HG02938 (cell line): ENCODE data around the gene GPRC5D.

Experiments used
- ATAC-seq: cut with Tn5 transposase; IDR thresholded peaks from one replicate; pipeline ENCODE4 v1.9.1; 2021; ENCODE audit warnings: mild to moderate bottlenecking, moderate library complexity; ENCODE audit not compliant: unreplicated experiment

GPRC5D gene

GRCh38 chr12:12982331-12982730 lies 30.4 kb upstream of the GPRC5D start:
- no peak for ATAC-seq

GRCh38 chr12:12979731-12980259 lies 27.8 kb upstream of the GPRC5D start:
- no peak for ATAC-seq

DNA sequence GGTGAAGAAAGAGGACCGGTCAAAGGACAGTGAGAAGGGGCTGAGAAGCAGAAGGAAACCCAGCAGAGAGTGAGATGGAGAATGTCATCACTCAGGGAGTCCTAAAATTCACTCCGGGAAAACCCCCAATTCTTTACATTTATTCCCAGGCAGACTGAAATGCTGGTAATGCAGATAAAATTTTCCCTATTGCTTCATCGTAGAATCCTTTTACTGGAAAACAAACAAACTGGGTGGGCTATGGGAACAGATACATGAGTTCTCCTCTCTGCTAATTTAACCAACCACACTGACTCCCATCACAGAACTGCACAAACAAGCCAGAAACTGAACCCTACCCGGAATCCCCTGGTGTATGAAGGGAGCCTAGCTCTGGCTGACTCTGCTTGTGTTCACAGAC lies 27.2 kb upstream of the GPRC5D start:
- no peak for ATAC-seq

DNA sequence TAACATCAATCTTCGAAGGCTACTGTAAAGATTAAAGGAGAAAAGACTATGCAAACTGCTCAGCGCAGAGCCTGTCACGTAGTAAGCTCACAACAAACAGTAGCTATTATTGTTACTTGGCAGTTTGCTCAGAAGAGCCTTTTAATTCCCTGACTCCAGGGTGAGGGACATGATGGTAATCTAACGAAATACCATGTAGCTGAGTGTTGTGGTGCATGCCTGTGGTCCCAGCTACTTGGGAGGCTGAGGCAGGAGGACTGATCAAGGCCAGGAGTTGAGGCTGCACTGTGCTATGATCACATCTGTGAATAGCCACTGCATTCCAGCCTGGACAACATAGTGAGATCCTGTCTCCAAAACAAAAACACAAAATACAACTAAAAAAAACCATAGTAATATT lies 25.3 kb upstream of the GPRC5D start:
- ATAC-seq = no peak

DNA sequence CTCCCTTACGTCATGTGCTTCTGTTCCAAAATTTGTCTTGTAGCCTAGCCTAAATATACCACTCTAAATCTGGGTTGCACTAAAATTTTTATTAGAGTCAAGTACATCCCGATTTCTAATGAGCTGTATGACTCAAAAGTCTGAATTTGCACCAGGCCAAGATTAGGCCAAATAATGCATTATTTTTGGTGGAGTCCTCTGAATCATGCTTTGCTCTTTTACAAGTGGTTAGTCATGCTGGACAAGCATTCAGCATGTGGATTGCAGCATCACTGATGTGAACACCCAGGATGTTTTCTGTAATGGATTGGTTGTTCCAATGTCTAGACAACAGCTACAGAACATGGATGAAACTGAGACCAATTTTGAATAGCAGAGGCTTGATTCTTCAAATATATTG lies 24.4 kb upstream of the GPRC5D start:
- ATAC-seq = no peak

GRCh38 chr12:12975322-12976077 lies 23.5 kb upstream of the GPRC5D start:
- no peak for ATAC-seq

DNA sequence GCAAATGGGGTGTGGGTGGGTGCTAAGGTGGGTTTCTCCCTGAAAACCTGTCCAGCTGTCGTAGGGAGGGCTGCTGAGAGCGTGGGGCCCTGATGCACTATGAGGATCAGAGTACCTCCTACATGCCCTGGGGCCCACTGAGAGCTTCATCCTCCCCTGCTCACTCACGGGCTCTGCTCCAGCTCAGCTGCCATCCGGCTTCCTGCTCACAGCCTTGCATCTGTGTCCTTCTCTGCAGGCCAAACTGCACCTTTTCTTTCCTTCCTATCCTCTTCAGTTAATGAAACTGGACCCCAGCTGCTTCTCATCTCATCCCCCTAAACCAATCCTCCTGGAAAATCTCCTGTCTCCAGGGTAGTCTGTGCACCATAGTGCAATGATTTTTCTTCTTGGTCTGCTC lies 22.2 kb upstream of the GPRC5D start:
- ATAC-seq = no peak

DNA sequence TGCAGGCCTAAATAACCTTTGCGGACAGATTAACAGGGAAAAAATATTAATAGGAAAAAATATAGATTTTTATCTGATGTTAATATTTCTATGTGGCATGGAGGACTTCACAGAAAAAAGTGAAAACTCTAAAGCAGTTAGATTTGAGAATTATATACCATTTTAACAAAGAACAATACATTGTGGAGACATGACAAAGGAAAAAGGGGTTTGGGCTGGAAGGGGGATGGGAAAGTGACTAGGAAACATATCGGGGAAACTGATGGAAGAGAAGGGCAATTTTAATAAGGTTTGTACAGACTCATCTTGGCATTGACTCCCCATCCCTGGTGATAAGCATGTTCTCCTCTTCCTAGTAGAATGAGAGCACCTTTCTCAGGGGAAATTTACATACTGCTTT lies 21.0 kb upstream of the GPRC5D start:
- no peak for ATAC-seq

DNA sequence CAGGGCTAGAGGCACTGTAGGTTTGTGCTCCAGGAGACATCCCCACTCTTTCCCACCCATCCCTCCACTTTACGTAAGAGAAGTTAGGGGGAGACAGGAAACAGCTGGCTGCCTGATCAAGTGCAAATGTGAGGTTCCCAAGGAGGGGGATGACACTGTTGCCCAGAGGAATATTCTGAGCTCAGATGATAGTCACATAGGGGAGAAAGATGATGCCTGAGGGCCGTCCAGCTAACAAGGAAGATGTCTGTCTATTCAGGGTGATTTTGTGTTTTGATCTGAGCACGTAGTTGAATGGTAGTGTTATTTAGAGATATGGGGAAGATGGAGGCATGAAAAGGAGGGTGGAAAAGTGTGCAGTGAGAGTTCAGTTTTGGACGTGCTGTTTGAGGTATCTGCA lies 13.9 kb upstream of the GPRC5D start:
- no peak for ATAC-seq

DNA sequence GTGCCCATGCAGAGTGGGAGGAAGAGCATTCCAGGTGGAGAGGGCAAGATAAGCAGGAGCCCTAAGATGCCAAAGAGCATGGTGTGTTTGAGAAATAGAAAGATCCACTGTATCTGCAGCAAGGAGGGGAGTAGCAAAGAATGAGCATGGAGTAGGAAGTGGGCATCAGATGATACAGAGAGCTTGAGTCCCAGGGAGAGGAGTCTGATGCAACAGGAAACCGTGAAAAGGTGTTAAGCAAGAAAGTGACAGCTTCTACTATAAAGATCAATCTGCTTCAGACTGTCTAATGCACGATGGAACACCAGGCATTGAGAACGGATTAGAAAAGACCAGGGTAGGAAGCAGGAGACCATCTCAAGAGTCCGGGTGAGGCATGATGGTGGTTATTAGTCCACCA lies 12.3 kb upstream of the GPRC5D start:
- no peak for ATAC-seq

DNA sequence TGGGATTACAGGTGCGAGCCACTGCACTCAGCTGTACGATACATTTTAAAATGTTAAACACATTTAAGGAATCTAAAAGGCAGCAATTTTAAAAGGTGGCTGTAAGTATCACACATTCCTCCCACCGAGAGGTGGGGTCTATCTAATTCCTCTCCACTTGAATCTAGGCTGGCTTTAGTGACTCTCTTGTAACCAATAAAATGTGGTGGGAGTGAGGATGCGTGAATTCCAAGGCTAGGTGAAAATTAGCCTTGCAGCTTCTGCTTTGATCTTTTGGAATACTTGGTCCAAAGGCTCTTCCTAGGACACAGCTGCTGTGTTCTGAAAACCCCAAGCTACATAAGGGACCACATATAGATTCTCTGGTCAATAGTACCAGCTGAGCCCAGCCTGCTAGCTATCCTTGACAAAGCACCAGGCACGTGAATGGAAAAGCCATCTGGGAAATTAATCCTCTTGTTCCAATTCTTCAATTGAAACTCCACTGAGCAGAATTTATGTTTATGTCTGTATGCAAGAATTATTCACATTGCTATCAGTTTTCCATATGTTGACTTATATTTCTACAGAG lies 8.8 kb upstream of the GPRC5D start:
- ATAC-seq = no peak

- no peak for ATAC-seq
Observed at GRCh38 chr12:12958886-12959285, 6.9 kb upstream of the GPRC5D start.

- ATAC-seq = no peak
Observed at GRCh38 chr12:12954878-12955625, 3.1 kb upstream of the GPRC5D start.

- ATAC-seq = no peak
Observed at GRCh38 chr12:12954356-12954755, 2.4 kb upstream of the GPRC5D start.

DNA sequence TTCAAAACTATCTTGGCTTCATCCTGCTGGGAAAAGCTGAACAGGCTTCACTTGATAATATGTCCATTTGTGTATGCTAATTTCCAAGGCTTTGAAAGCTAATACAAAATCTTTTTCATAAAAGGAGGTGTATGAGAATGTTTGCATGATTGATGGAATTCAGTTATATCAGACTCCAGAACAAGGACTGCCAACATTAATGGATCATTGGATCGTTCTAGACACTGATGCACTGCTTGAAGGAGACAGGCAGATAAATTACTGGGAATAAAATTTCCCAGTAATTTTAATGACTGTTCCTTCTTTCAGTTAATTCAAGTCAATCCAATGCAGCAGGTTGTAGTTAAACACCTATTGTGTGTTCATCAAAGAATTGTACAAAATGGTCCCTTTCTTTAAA lies 466 bp downstream of the GPRC5D start:
- no peak for ATAC-seq

- no peak for ATAC-seq
Observed at GRCh38 chr12:12947902-12948301, 4.1 kb downstream of the GPRC5D start.

DNA sequence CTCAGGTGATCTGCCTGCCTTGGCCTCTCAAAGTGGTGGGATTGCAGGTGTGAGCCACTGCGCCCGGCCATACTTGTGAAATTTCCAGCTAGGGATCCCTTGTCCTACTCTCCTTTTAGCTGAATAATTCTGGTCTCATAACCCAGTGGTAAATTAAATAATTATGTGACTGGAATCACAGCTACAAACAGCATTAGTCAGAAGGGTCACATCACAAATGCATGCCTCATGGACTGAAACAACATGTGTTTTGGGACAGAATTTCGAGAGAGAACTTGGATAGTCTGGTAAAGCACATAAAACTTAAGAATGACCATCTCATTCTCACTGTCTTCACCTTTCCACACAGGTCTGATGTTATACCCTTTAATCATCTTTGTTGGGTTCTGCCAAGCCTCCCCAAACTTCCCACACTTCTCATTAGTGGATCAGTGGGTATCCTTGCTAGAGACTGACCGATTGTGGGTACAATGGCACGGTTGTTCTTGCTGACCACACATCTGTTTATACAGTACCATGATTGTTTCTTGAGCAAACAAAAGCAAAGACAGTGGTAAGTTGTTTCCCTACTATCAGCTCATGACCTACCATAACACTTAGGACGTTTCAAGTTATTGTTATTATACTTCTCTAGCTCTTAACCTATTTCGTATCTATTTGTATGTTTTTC lies 5.1 kb downstream of the GPRC5D start:
- ATAC-seq = no peak

GRCh38 chr12:12945591-12945990 lies 6.4 kb downstream of the GPRC5D start:
- no peak for ATAC-seq

- no peak for ATAC-seq
Observed at GRCh38 chr12:12943586-12944260, 8.2 kb downstream of the GPRC5D start.

DNA sequence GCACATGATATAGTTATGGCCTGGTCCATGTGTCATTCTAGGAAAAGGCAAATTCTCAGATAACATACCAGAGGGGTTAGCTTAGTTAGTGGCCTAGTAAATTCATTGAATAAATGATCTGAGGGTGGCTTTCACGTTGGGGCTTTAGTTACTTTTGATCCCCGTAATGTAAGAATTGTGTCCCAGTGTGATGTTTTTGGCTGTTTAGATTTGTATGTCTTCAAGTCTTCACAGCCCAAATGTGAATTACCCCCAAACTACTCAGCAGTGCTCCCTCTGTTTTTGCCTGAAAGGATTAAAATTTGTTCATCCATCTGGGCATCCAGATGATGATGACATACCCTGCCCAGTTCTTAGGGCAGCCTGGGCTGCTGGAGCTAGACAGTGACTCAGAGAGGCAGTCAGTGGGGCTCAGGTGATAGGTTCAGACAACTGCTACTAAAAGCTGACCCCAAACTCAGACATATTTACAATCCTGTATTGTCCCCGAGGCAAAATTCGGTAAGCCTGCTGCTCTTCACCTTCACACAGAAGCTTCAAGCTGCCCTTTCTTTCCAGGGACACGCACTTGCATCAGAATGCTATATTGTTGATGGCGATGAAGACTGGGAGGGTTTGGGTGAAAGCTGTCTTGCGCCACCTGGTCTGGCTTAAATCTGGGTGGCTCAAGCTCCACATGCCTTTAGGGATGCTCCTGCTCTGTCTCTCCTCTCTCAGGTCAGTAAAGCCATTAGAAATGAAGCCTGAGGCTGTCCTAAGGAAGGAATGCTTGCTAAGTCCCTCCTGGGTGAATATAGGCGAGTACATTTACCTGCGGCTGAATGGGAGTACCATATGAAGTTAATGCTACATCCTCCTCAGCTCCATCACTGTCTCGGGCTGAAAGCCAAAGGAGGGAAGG lies 10.3 kb downstream of the GPRC5D start:
- ATAC-seq = no peak
